OCI-LY3 (cell line): ENCODE data around the gene SPSB4.

Experiments used
- H2AFZ ChIP-seq: fragments of 200-600, 300-600 bp; shearing (Covaris generic); 2 replicates; pipeline ENCODE4 v1.6.0; 2014; ENCODE audit warnings: antibody characterized with exemption, low read depth, low read length
- H3K27ac ChIP-seq: fragments of 200-600, 300-600 bp; sonication (generic); 2 replicates; pipeline ENCODE4 v1.5.1; 2014; ENCODE audit warnings: mild to moderate bottlenecking, low read length, moderate library complexity, mixed read lengths
- H3K27me3 ChIP-seq: fragments of 200-600, 300-600 bp; sonication (generic); 2 replicates; pipeline ENCODE4 v1.6.1; 2014; ENCODE audit warnings: low read depth, low read length, mixed read lengths
- H3K36me3 ChIP-seq: fragments of 200-600, 300-600 bp; sonication (generic); replicated peaks from 2 replicates; pipeline ENCODE3; 2014; ENCODE audit warnings: low read depth, low read length, mixed read lengths
- H3K4me1 ChIP-seq: fragments of 300-600, 200-600 bp; sonication (generic); 2 replicates; pipeline ENCODE4 v1.6.1; 2014; ENCODE audit warnings: low read length, mixed read lengths
- H3K4me2 ChIP-seq: fragments of 200-600, 300-600 bp; sonication (generic); 2 replicates; pipeline ENCODE4 v1.6.1; 2014; ENCODE audit warnings: low read length, mixed read lengths
- H3K4me3 ChIP-seq: fragments of 300-600, 200-600 bp; sonication (generic); 2 replicates; pipeline ENCODE4 v1.5.1; 2014; ENCODE audit warnings: antibody characterized with exemption, mild to moderate bottlenecking, low read length, moderate library complexity
- H3K79me2 ChIP-seq: fragments of 300-600, 200-600 bp; shearing (Covaris generic); 2 replicates; pipeline ENCODE4 v1.6.1; 2014; ENCODE audit warnings: mild to moderate bottlenecking, low read length, mixed read lengths
- H3K9ac ChIP-seq: fragments of 300-600, 200-600 bp; shearing (Covaris generic); 2 replicates; pipeline ENCODE4 v1.6.0; 2014; ENCODE audit warnings: mild to moderate bottlenecking, low read length, moderate library complexity
- H3K9me3 ChIP-seq: fragments of 200-600, 300-600 bp; shearing (Covaris generic); 2 replicates; pipeline ENCODE4 v1.6.1; 2014; ENCODE audit warnings: low read length, mixed read lengths; ENCODE audit not compliant: insufficient read depth
- H4K20me1 ChIP-seq: fragments of 200-600, 300-600 bp; sonication (generic); 2 replicates; pipeline ENCODE4 v1.6.1; 2016; ENCODE audit warnings: low read length, mixed read lengths; ENCODE audit not compliant: insufficient read depth
- EZH2phosphoT487 ChIP-seq: fragments of 200-600 bp; shearing (Covaris generic); IDR thresholded peaks from 2 replicates; pipeline ENCODE4 v1.6.1; 2018; ENCODE audit warnings: antibody characterized with exemption, mixed run types, low read depth
- TF ChIP-seq, protein P1 (sequence below): fragments of 200-600, 300-600 bp; sonication (generic); IDR thresholded peaks from 2 replicates; pipeline ENCODE4 v1.5.1; 2014; ENCODE audit warnings: antibody characterized with exemption, low read length, low read depth

SPSB4 gene

DNA sequence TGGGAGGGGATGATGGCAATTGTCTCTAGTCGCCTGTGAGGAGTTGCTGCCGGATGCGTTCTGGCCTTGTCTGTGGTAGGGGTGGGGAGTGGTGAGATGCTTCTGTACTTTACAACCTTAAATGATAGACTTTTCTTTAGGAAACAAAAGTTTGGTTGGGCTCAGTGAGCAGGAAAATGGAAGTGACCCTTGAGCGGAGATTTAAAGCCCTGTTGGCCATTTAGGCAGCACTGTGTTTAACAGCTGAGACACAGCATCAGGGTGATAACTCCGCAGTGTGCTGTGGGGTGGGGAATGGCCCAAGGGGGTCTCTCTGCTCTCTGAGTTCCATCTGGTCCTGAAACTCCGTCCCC, 36.6 kb downstream of the SPSB4 start:
- H3K27me3 ChIP-seq: 0 out of 2 replicates have a peak, but pooled peaks cover 3% of the 10 kb centered on the region
- H3K9me3 ChIP-seq: no peaks in the 10 kb centered on the region
- no peaks in the 10 kb centered on the region for H3K79me2 ChIP-seq
- no peaks in the 10 kb centered on the region for H3K36me3 ChIP-seq
- no peaks in the 10 kb centered on the region for H4K20me1 ChIP-seq
- H2AFZ ChIP-seq: no peak overlapping the region
- H3K4me2 ChIP-seq: no peak overlapping the region
- TF ChIP-seq, protein P1, sequence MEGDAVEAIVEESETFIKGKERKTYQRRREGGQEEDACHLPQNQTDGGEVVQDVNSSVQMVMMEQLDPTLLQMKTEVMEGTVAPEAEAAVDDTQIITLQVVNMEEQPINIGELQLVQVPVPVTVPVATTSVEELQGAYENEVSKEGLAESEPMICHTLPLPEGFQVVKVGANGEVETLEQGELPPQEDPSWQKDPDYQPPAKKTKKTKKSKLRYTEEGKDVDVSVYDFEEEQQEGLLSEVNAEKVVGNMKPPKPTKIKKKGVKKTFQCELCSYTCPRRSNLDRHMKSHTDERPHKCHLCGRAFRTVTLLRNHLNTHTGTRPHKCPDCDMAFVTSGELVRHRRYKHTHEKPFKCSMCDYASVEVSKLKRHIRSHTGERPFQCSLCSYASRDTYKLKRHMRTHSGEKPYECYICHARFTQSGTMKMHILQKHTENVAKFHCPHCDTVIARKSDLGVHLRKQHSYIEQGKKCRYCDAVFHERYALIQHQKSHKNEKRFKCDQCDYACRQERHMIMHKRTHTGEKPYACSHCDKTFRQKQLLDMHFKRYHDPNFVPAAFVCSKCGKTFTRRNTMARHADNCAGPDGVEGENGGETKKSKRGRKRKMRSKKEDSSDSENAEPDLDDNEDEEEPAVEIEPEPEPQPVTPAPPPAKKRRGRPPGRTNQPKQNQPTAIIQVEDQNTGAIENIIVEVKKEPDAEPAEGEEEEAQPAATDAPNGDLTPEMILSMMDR: no peak
- TF ChIP-seq EZH2phosphoT487: no peak
- H3K4me1 ChIP-seq: no peaks in the 10 kb centered on the region
- H3K27ac ChIP-seq: no peak overlapping the region
- no peak overlapping the region for H3K4me3 ChIP-seq
- no peak overlapping the region for H3K9ac ChIP-seq

DNA sequence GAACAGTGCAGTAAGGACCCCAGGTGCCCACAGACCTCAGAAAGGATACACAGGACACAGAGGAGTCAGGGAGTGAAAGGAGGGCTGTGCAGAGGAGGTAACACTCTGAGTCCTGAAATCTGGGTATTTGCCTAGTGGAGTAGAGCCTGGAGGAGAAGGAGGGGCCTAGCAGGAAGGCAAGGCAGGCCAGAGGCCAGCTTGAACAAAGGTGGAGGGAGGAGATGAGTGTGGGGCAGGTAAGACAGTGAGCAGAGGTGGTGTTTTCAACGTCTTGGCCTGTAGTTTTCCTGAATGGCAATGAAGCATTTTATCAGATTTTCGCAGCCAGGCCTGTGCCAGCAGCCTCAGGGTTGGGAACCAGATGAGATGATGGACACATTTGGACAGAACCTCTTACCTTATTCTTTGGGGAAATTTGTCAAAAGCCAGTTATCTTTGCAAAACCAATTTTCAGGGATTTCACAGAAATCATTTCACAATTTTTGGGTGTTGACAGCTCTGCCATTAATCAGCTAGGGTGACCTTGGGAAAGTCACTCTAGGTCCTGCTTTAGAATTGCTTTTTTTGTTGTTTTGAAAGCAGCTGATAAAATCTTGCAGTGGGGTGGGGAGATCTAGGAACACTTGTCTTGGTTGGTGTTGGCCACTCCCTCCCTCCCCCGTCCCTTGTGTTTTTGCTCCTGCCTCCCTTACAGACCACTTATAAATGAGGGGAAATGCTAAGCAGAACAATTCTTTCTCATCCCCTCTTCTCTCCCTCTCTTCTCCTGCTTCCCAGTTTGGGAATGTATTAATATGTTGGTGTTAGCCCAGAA, 38.4 kb downstream of the SPSB4 start:
- Histone ChIP-seq H4K20me1 (no peaks in the 10 kb centered on the region), H3K79me2 (no peaks in the 10 kb centered on the region), H3K4me2 (no peak overlapping the region), H3K36me3 (no peaks in the 10 kb centered on the region), H3K9me3 (no peaks in the 10 kb centered on the region), H3K4me1 (no peaks in the 10 kb centered on the region), H3K27ac (no peak overlapping the region), H3K4me3 (no peak overlapping the region), H3K9ac (no peak overlapping the region), H3K27me3 (0 out of 2 replicates have a peak, but pooled peaks cover 3% of the 10 kb centered on the region), H2AFZ (no peak overlapping the region)
- TF ChIP-seq, protein P1: no peak
- TF ChIP-seq EZH2phosphoT487: no peak

DNA sequence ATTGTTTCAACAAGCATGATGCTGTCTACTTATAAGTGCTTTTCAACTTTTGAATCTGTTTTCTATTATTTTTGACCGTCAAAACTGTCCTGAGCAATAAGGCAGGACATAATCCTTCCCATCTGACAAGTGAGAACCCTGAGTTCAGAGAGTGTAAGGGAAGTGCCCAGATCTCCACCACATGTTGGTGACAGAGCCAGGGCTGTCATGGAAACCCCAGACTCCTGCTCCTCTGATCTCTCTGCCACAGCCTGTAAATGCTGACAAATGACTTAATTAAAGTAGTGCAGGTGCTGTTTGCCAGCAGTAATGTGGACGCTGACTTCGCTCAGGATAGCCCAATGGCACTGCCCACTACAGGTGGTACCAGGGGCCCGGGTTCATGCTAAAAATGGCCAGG, 40.3 kb downstream of the SPSB4 start:
- Histone ChIP-seq H3K27ac (no peak overlapping the region), H4K20me1 (no peaks in the 10 kb centered on the region), H3K4me1 (no peaks in the 10 kb centered on the region), H3K9me3 (no peaks in the 10 kb centered on the region), H3K36me3 (no peaks in the 10 kb centered on the region), H3K4me3 (no peak overlapping the region), H3K4me2 (no peak overlapping the region), H3K79me2 (no peaks in the 10 kb centered on the region), H3K27me3 (no peaks in the 10 kb centered on the region), H2AFZ (no peak overlapping the region), H3K9ac (no peak overlapping the region)
- TF ChIP-seq EZH2phosphoT487: no peak
- TF ChIP-seq, protein P1: no peak

DNA sequence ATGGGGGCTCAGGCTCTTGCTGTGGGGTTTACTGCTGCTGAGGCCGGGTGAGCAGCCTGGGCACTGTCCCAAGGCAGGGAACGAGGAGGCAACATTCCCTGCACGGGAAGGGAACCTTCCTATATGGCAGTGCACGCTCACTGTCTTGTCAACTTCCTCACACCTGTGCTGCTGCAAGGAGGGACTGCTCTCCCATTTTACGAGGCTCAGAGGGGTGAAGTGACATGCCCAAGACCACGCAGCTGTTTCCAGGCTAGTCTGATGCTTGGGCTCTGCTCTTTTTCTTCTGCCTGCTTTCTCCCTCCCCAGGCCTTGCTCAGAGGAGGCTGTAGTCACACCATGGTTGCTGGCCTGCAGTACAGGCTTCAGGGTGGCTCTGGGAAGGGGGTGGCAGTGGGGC, 41.5 kb downstream of the SPSB4 start:
- Histone ChIP-seq H3K79me2 (no peaks in the 10 kb centered on the region), H3K9ac (no peak overlapping the region), H3K4me2 (no peak overlapping the region), H4K20me1 (no peaks in the 10 kb centered on the region), H3K27me3 (no peaks in the 10 kb centered on the region), H3K9me3 (no peaks in the 10 kb centered on the region), H3K27ac (no peak overlapping the region), H3K4me3 (no peak overlapping the region), H2AFZ (no peak overlapping the region), H3K36me3 (no peaks in the 10 kb centered on the region), H3K4me1 (no peaks in the 10 kb centered on the region)
- no peak for TF ChIP-seq EZH2phosphoT487
- TF ChIP-seq, protein P1: no peak
